Epithelial cell of esophagus (primary cell): ENCODE data around the gene SHISA6.

ENCODE experiments used
- DNase-seq: peaks from one replicate; pipeline ENCODE4 v3.0.0; 2010; ENCODE audit warnings: low read depth
- H3K4me3 ChIP-seq: 2 replicates; pipeline ENCODE4 v1.5.1; 2011; ENCODE audit warnings: mild to moderate bottlenecking, low read length, control low read depth
- CTCF ChIP-seq: IDR thresholded peaks from 2 replicates; pipeline ENCODE4 v1.5.1; 2011; ENCODE audit warnings: low read depth, mild to moderate bottlenecking, low read length, control low read depth, inconsistent platforms; ENCODE audit not compliant: insufficient read depth; ENCODE audit errors: missing control alignments

SHISA6 gene

GRCh38 chr17:11380761-11381160 lies 139.7 kb downstream of the SHISA6 start:
- no peak for TF ChIP-seq CTCF
- no peak overlapping the region for H3K4me3 ChIP-seq
- no peak for DNase-seq

DNA sequence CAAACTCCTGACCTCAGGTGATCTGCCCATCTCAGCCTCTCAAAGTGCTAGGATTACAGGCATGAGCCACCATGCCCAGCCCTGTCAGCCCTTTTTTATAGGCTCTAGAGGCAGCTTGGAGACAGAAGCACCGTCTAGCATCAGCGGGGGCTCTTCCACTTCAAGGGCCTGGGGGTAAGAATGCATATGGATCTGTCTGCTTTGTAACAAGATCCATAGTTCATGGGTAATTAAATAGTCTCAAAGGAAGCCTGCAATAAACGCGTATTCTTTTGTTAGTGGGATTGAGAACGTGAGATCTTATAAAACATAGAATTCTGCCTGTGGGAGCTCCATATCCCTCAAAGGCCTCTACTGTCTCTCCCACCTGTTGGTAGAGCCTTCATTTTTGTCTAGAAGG lies 142.1 kb downstream of the SHISA6 start:
- H3K4me3 ChIP-seq, result no peak overlapping the region
- TF ChIP-seq CTCF, result no peak
- no peak for DNase-seq

DNA sequence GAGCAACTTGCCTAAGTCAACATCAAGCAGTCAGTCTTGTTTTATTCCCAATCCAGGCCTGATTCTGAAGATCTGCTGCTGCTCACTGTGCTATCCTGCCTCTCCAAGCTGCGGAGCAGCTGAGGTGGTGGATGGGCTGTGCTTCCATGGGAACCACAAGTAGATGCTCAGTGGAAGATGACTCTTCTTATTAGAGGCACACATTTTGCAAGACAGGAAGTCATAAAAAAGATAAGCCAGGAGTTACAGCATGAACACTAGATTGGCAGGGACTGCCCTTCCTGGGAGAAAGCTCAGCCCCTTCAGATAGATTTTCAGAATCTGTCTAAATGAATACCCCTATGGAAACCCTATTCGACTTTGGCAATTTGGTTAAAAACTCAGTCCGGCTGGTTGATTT lies 143.1 kb downstream of the SHISA6 start:
- DNase-seq, result no peak
- no peak for TF ChIP-seq CTCF

GRCh38 chr17:11387610-11388009 lies 146.6 kb downstream of the SHISA6 start:
- TF ChIP-seq CTCF, result no peak
- H3K4me3 ChIP-seq, result no peak overlapping the region
- DNase-seq, result no peak

More for the DNA sequence above, 143.1 kb downstream of the SHISA6 start:
- no peak overlapping the region for H3K4me3 ChIP-seq

- H3K4me3 ChIP-seq, result no peak overlapping the region
- DNase-seq, result no peak
- no peak for TF ChIP-seq CTCF
Observed at GRCh38 chr17:11388054-11388453, 147.0 kb downstream of the SHISA6 start.

- DNase-seq, result no peak
- no peak for TF ChIP-seq CTCF
- no peak overlapping the region for H3K4me3 ChIP-seq
Observed at GRCh38 chr17:11389583-11389982, 148.6 kb downstream of the SHISA6 start.

DNA sequence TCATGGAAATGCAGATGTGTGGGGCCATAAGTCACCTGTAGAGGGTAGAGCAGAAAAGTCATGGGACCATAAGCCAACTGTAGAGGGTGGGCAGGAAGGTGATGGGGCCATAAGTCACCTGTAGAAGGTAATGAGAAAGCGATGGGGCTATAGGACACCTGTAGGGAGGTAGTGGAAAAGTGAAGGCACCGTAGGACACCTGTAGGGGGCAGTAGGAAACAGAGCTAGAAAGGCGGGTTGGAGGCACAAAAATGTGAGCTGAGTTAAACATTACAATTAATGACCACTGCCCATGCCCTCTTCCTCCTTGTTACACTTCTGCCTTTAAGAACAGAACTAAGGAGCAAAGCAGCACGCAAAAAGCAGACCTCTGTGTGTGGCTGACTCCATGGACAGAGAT lies 150.1 kb downstream of the SHISA6 start:
- TF ChIP-seq CTCF, result no peak
- no peak overlapping the region for H3K4me3 ChIP-seq
- no peak for DNase-seq
